Smooth muscle cell (in vitro differentiated cells): ENCODE data around the gene EVC. TPM values are rescaled to one million over a fixed set of nuclear protein-coding genes. Genes with fewer than 3 reads are reported as not detected.

Experiments
- DNase-seq: peaks from one replicate; lab custom pipeline; 2025; ENCODE audit not compliant: unreplicated experiment; lab: John Stamatoyannopoulos, UW
- H2AFZ ChIP-seq: fragments of 200-600 bp; sonication (generic); 2 replicates; pipeline ENCODE4 v1.6.0; 2016; ENCODE audit warnings: antibody characterized with exemption, low read depth, mild to moderate bottlenecking
- H3F3A ChIP-seq: fragments of 200-600 bp; sonication (generic); 2 replicates; pipeline ENCODE4 v1.6.0; 2017; ENCODE audit warnings: antibody characterized with exemption, low read depth
- H3K27ac ChIP-seq: fragments of 200-600 bp; sonication (generic); 2 replicates; pipeline ENCODE4 v1.5.1; 2016; ENCODE audit warnings: low read depth, mild to moderate bottlenecking
- H3K27me3 ChIP-seq: fragments of 200-600 bp; sonication (generic); 2 replicates; pipeline ENCODE4 v1.6.1; 2016; ENCODE audit warnings: low read depth, mild to moderate bottlenecking
- H3K36me3 ChIP-seq: fragments of 200-600 bp; sonication (generic); 2 replicates; pipeline ENCODE4 v1.5.1; 2016; ENCODE audit warnings: low read depth
- H3K4me1 ChIP-seq: fragments of 200-600 bp; sonication (generic); 2 replicates; pipeline ENCODE4 v1.5.1; 2016; ENCODE audit warnings: low read depth
- H3K4me2 ChIP-seq: fragments of 200-600 bp; sonication (generic); 2 replicates; pipeline ENCODE4 v1.6.0; 2016; ENCODE audit warnings: mild to moderate bottlenecking
- H3K4me3 ChIP-seq: fragments of 200-600 bp; sonication (generic); 2 replicates; pipeline ENCODE4 v1.5.1; 2016; ENCODE audit warnings: mild to moderate bottlenecking
- H3K79me2 ChIP-seq: fragments of 200-600 bp; sonication (generic); 2 replicates; pipeline ENCODE4 v1.6.0; 2016; ENCODE audit warnings: low read depth, mild to moderate bottlenecking
- H3K9ac ChIP-seq: fragments of 200-600 bp; sonication (generic); 2 replicates; pipeline ENCODE4 v1.6.0; 2016; ENCODE audit warnings: low read depth
- H3K9me3 ChIP-seq: fragments of 200-600 bp; sonication (generic); replicated peaks from 2 replicates; pipeline ENCODE4 v1.5.1; 2016; ENCODE audit warnings: low read depth
- H4K20me1 ChIP-seq: fragments of 200-600 bp; sonication (generic); 2 replicates; pipeline ENCODE4 v1.6.0; 2016; ENCODE audit warnings: low read depth
- WGBS: methylation state at CpG from one replicate; pipeline ENCODE4 v1.1.7; 2016; ENCODE audit warnings: low lambda C conversion rate; 5-methylcytosine and 5-hydroxymethylcytosine counted together
- polyA plus RNA-seq: library from polyadenylated mRNA; unstranded; fragments of >200 nt; fragmentation: Nextera tagmentation; extraction: Ambion mirVana; gene quantifications from 2 replicates; pipeline ENCODE4 v1.2.1, GENCODE V29; 2016
- total RNA-seq: library from RNA; depleted of rRNA; stranded (reverse); fragments of >200 nt; gene quantifications from 2 replicates; pipeline ENCODE4 v1.2.3, GENCODE V29; 2014
- TF ChIP-seq, protein P1 (sequence below): fragments of 200-600 bp; sonication (generic); IDR thresholded peaks from 2 replicates; pipeline ENCODE4 v1.5.1; 2017; ENCODE audit warnings: borderline replicate concordance, mild to moderate bottlenecking, antibody characterized with exemption; ENCODE audit not compliant: insufficient read depth, poor library complexity, severe bottlenecking

The EVC gene
- total and polyA plus RNA-seq, 2 experiments from 2014 or later, result 7.5 to 15.5 TPM

DNA sequence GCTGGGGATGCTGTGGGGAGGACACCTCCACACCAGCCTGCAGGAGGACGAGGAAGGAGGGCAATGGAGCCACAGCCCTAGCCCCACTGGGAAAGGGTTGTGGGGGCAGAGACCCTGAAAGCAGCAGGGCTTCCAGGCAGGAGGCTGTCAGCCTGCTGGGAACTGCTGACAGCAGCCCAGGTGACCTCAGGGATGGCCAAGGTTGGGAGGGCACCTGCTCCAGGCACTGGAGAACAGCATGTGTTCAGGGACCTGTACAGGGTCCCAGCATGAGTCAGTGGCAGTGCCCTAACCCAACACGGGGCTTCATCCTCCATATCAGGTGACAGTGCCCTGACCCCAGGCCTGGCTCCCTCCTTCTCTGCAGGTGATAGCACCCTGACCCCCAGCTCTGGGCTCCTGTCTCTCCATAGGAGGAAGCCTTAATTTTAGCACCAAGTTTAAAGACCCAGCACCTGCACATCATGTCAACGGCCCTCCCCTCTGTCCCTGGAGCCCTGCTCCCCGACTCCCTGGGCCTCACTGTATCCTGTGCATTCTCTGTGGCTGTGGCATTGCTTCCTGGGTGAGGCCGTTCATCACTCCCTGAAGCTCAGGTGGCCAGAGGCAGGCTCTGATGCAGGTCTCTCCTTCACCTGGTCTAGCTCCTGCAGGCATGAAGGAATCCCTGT lies 115.6 kb downstream of the EVC start:
- Histone ChIP-seq H3K4me1 (no peaks in the 10 kb centered on the region), H2AFZ (no peak overlapping the region)
- no peak for DNase-seq

DNA sequence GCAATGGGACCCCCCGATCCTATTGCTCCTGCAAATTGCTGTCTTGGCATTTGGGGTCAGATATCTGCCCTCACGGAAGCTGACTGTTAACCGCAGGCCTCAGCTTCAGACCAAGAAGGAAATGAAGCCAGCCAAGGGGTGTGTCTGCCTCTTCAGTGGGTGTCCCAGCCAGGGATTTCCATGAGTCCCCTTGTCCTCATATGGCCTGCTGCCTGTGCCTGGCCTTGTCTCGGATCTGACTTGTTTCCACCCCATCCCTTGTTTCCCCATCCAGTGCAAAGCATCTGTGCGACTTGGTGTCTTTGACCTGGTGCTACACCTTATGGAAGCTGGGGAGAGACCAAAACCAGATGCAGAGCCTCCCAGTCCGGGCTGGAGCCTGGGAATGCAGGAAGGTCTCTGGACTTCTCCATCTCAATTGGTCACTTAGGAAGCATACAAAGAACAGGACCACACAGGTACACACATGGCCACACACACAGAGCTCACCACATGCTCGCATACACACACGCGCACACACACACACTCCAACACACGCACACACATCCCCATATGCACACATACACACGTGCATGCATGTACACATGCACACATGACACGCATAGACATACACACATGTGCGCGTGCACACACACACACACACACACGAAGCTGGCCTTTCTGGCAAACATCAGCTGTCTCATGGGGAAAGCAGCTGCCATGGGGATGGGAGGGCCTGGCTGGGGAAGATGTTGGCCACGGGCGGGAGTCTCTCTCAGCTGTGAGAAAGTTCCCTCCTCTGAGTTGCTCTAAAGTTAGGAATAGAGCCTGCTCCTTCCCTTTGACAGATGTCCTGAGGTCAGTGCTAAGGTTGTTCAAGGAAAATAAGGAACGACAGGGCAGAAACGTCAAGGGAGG lies 116.4 kb downstream of the EVC start:
- no peak overlapping the region for H3K4me2 ChIP-seq
- no peaks in the 10 kb centered on the region for H3K79me2 ChIP-seq
- no peaks in the 10 kb centered on the region for H3K9me3 ChIP-seq
- H3K4me1 ChIP-seq, result no peaks in the 10 kb centered on the region
- no peaks in the 10 kb centered on the region for H3F3A ChIP-seq
- WGBS, result 96% methylated on average over 19 of the region's 19 CpGs
- H2AFZ ChIP-seq, result no peak overlapping the region
- H3K27me3 ChIP-seq, result no peaks in the 10 kb centered on the region
- no peak overlapping the region for H3K9ac ChIP-seq
- H3K4me3 ChIP-seq, result no peak overlapping the region
- no peaks in the 10 kb centered on the region for H3K36me3 ChIP-seq
- no peak for DNase-seq
- H3K27ac ChIP-seq, result no peak overlapping the region
- TF ChIP-seq, protein P1, sequence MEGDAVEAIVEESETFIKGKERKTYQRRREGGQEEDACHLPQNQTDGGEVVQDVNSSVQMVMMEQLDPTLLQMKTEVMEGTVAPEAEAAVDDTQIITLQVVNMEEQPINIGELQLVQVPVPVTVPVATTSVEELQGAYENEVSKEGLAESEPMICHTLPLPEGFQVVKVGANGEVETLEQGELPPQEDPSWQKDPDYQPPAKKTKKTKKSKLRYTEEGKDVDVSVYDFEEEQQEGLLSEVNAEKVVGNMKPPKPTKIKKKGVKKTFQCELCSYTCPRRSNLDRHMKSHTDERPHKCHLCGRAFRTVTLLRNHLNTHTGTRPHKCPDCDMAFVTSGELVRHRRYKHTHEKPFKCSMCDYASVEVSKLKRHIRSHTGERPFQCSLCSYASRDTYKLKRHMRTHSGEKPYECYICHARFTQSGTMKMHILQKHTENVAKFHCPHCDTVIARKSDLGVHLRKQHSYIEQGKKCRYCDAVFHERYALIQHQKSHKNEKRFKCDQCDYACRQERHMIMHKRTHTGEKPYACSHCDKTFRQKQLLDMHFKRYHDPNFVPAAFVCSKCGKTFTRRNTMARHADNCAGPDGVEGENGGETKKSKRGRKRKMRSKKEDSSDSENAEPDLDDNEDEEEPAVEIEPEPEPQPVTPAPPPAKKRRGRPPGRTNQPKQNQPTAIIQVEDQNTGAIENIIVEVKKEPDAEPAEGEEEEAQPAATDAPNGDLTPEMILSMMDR, result no peak
- H4K20me1 ChIP-seq, result peaks cover 12% of the 10 kb centered on the region

More for the DNA sequence above, 115.6 kb downstream of the EVC start:
- no peak overlapping the region for H3K4me3 ChIP-seq
- no peak overlapping the region for H3K4me2 ChIP-seq
- no peaks in the 10 kb centered on the region for H3K27me3 ChIP-seq
- H3F3A ChIP-seq, result no peaks in the 10 kb centered on the region
- no peaks in the 10 kb centered on the region for H3K9me3 ChIP-seq
- H3K79me2 ChIP-seq, result no peaks in the 10 kb centered on the region
- 96% methylated on average over 5 of the region's 5 CpGs for WGBS
- TF ChIP-seq, protein P1, result no peak
- H3K9ac ChIP-seq, result no peak overlapping the region
- peaks cover 20% of the 10 kb centered on the region for H4K20me1 ChIP-seq
- no peak overlapping the region for H3K27ac ChIP-seq
- no peaks in the 10 kb centered on the region for H3K36me3 ChIP-seq

DNA sequence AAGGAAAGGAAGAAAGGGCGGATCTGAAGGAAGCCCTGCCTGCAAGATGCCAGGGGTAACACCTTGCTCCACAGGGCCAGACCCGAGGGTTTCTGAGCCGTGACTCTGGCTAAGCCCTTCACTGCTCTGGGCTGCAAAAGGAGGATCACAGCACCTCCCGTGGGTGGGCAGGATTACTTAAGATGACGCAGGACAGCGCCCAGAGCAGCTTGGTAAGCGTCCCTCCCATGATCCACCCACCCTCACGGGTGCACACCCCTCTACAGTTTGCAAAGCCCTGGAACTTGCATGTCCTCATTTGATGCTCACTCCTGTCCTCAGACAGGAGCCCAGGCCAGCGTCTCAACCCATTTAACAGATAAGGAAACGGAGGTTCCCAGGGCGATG lies 117.0 kb downstream of the EVC start:
- DNase-seq, result no peak
- H3K36me3 ChIP-seq, result no peaks in the 10 kb centered on the region
- no peak overlapping the region for H2AFZ ChIP-seq
- H4K20me1 ChIP-seq, result peaks cover 5% of the 10 kb centered on the region
- no peaks in the 10 kb centered on the region for H3F3A ChIP-seq
- no peak overlapping the region for H3K27ac ChIP-seq
- 91% methylated on average over 11 of the region's 11 CpGs for WGBS
- no peaks in the 10 kb centered on the region for H3K4me1 ChIP-seq
- no peaks in the 10 kb centered on the region for H3K27me3 ChIP-seq
- H3K79me2 ChIP-seq, result no peaks in the 10 kb centered on the region
- TF ChIP-seq, protein P1, result no peak
- no peak overlapping the region for H3K4me2 ChIP-seq
- no peaks in the 10 kb centered on the region for H3K9me3 ChIP-seq
- H3K9ac ChIP-seq, result no peak overlapping the region
- no peak overlapping the region for H3K4me3 ChIP-seq
